Endothelial cell of umbilical vein (primary cell): ENCODE data around the gene MLLT1. TPM values are rescaled to one million over a fixed set of nuclear protein-coding genes. Genes with fewer than 3 reads are reported as not detected.

Experiments
- BruUV-seq: library from RNA; stranded (reverse); fragments of 400-500 nt; replicated peaks from 2 replicates; lab custom pipeline; 2021; lab: Mats Ljungman, UMichigan
- CTCF ChIA-PET: fragments of 300-600, 350-600 bp; sonication (Branson Sonifier 250); formaldehyde crosslinking; loops from one replicate; lab custom pipeline; 2021; ENCODE audit warnings: antibody characterized with exemption, inconsistent platforms; lab: Charles Lee
- POLR2A ChIA-PET: fragments of 300-600, 350-600 bp; sonication (Branson Sonifier 250); formaldehyde crosslinking; loops from one replicate; lab custom pipeline; 2021; ENCODE audit warnings: antibody characterized with exemption, inconsistent platforms; lab: Charles Lee
- DNase-seq: peaks from one replicate; pipeline ENCODE4 v3.0.0-alpha.2; 2011; ENCODE audit warnings: low read depth, low spot score
- FAIRE-seq: peaks from 2 replicates; lab custom pipeline; 2011; peaks lifted over from hg19 to GRCh38; lab: Jason Lieb, UNC
- H2AFZ ChIP-seq: 2 replicates; pipeline ENCODE4 v1.6.0; 2012; ENCODE audit warnings: low read depth, low read length, control low read depth, inconsistent platforms
- H3K27ac ChIP-seq: 2 replicates; pipeline ENCODE4 v1.5.1; 2011; ENCODE audit warnings: low read depth, mild to moderate bottlenecking, control low read depth, low read length, moderate library complexity; ENCODE audit not compliant: insufficient read depth
- H3K27me3 ChIP-seq, 2 experiments: 2 replicates each; pipeline versions ENCODE4 v1.6.0 to v1.6.1; 2011; ENCODE audit warnings: low read length in 2 of 2, mixed read lengths in 1 of 2; ENCODE audit not compliant: control insufficient read depth in 2 of 2, insufficient read depth in 2 of 2
- H3K36me3 ChIP-seq, 2 experiments: 2 replicates in 1 of 2; 3 replicates in 1 of 2; pipeline ENCODE4 v1.5.1; 2011; ENCODE audit warnings: low read length in 2 of 2, mild to moderate bottlenecking in 1 of 2, moderate library complexity in 1 of 2; ENCODE audit not compliant: control insufficient read depth in 2 of 2, insufficient read depth in 2 of 2; ENCODE audit errors: extremely low read depth in 1 of 2
- H3K4me1 ChIP-seq: 3 replicates; pipeline ENCODE4 v1.5.1; 2011; ENCODE audit warnings: mild to moderate bottlenecking, low read length; ENCODE audit not compliant: control insufficient read depth, insufficient read depth; ENCODE audit errors: extremely low read depth
- H3K4me2 ChIP-seq: 2 replicates; pipeline ENCODE4 v1.6.1; 2011; ENCODE audit warnings: low read length, control low read depth, mixed read lengths; ENCODE audit not compliant: insufficient read depth
- H3K4me3 ChIP-seq, 3 experiments: fragments of 200-600 bp in 1 of 3; sonication (generic), shearing (Covaris generic) in 1 of 3; replicated peaks in 1 of 3; 2 replicates each; pipeline ENCODE4 v1.5.1; 2011 to 2016; ENCODE audit warnings: control low read depth in 3 of 3, low read length in 3 of 3, mild to moderate bottlenecking in 2 of 3, inconsistent platforms in 1 of 3, low read depth in 1 of 3, moderate library complexity in 1 of 3; ENCODE audit not compliant: insufficient read depth in 1 of 3
- H3K79me2 ChIP-seq: 2 replicates; pipeline ENCODE4 v1.6.0; 2012; ENCODE audit warnings: low read length, inconsistent platforms; ENCODE audit not compliant: control insufficient read depth, insufficient read depth
- H3K9ac ChIP-seq: replicated peaks from 2 replicates; pipeline ENCODE3; 2011; ENCODE audit warnings: low read length, control low read depth; ENCODE audit not compliant: insufficient read depth; ENCODE audit errors: extremely low read depth
- H3K9me1 ChIP-seq: replicated peaks from 3 replicates; pipeline ENCODE4 v1.6.0; 2011; ENCODE audit warnings: mild to moderate bottlenecking, low read length; ENCODE audit not compliant: control insufficient read depth, insufficient read depth; ENCODE audit errors: extremely low read depth
- H3K9me3 ChIP-seq: replicated peaks from 2 replicates; pipeline ENCODE4 v1.5.1; 2012; ENCODE audit warnings: low read length, inconsistent platforms; ENCODE audit not compliant: control insufficient read depth, insufficient read depth
- H4K20me1 ChIP-seq: replicated peaks from 2 replicates; pipeline ENCODE3; 2011; ENCODE audit warnings: mild to moderate bottlenecking, low read length; ENCODE audit not compliant: control insufficient read depth, insufficient read depth; ENCODE audit errors: extremely low read depth
- CTCF ChIP-seq, 2 donors: IDR thresholded peaks; 1 replicate in 1 of 2; 2 replicates in 1 of 2; pipeline ENCODE4 v1.5.1; 2011; ENCODE audit warnings: low read length in 2 of 2, mild to moderate bottlenecking in 2 of 2, moderate library complexity in 2 of 2, control low read depth in 1 of 2, inconsistent platforms in 1 of 2, low read depth in 1 of 2; ENCODE audit not compliant: insufficient read depth in 1 of 2; ENCODE audit errors: extremely low read depth in 1 of 2
- EZH2 ChIP-seq: IDR thresholded peaks from 2 replicates; pipeline ENCODE4 v1.6.1; 2012; ENCODE audit warnings: borderline replicate concordance, low read depth, mild to moderate bottlenecking, moderate library complexity, low read length, inconsistent platforms; ENCODE audit not compliant: severe bottlenecking
- FOS ChIP-seq: IDR thresholded peaks from 2 replicates; pipeline ENCODE4 v1.6.1; 2011; ENCODE audit warnings: mild to moderate bottlenecking, low read length, moderate library complexity, borderline replicate concordance; ENCODE audit not compliant: insufficient read depth
- GATA2 ChIP-seq: IDR thresholded peaks from 2 replicates; pipeline ENCODE4 v1.7.0; 2011; ENCODE audit warnings: low read depth, mild to moderate bottlenecking, moderate library complexity, mixed read lengths, low read length; ENCODE audit not compliant: insufficient read length, insufficient read depth
- JUN ChIP-seq: IDR thresholded peaks from 2 replicates; pipeline ENCODE4 v1.6.1; 2011; ENCODE audit warnings: borderline replicate concordance, low read depth; ENCODE audit not compliant: insufficient read length, insufficient read depth
- MYC ChIP-seq: IDR thresholded peaks from one replicate; pipeline ENCODE4 v1.6.1; 2011; ENCODE audit warnings: mild to moderate bottlenecking, low read depth, low read length
- POLR2A ChIP-seq: IDR thresholded peaks from 2 replicates; pipeline ENCODE4 v1.6.1; 2012; ENCODE audit warnings: low read depth, mild to moderate bottlenecking, control low read depth, low read length
- POLR2AphosphoS5 ChIP-seq: IDR thresholded peaks from 2 replicates; pipeline ENCODE4 v1.6.1; 2012; ENCODE audit warnings: low read depth, mild to moderate bottlenecking, control low read depth, low read length, moderate library complexity; ENCODE audit not compliant: insufficient read depth
- dilution Hi-C: fragments of 300-500 bp; cut with MboI; formaldehyde crosslinking; loops from one replicate; pipeline ENCODE4 v1.15.0; 2019; ENCODE audit warnings: low sequenced_read_pairs; ENCODE audit not compliant: extremely low pct_ligation_motif_present
- intact Hi-C: fragments of 100-400 bp; cut with micrococcal nuclease; formaldehyde crosslinking; loops from one replicate; pipeline ENCODE4 v1.10.0; 2022
- polyA plus RNA-seq, 4 experiments: library from polyadenylated mRNA; depleted of rRNA in 3 of 4; stranded (reverse) in 3 of 4; unstranded in 1 of 4; fragments of >200 nt; gene quantifications; 2 replicates each; pipeline versions ENCODE4 v1.2.1 to v1.2.3, GENCODE V29; 2011 to 2012; ENCODE audit warnings: missing spikeins in 1 of 4
- total RNA-seq: library from RNA; stranded (reverse); gene quantifications from 2 replicates; pipeline ENCODE4 v1.2.3, GENCODE V29; 2021
- TF ChIP-seq, protein P1 (sequence below): IDR thresholded peaks from 2 replicates; pipeline ENCODE4 v1.6.1; 2011; ENCODE audit not compliant: insufficient read depth, insufficient read length

The MLLT1 gene
- total and polyA plus RNA-seq, 2 donors (not counting 3 experiments of a cell fraction or from before 2014, with no cell fraction given), result 43.9 to 84.8 TPM

GRCh38 chr19:6263735-6264444, 15.9 kb downstream of the MLLT1 start:
- DNase-seq, result no peak
- H3K36me3 ChIP-seq, result peaks cover 6 to 38% of the 10 kb centered on the region in 2 experiments
- H2AFZ ChIP-seq, result no peak overlapping the region
- H3K27me3 ChIP-seq, result no peaks in the 10 kb centered on the region
- H3K9me3 ChIP-seq, result no peaks in the 10 kb centered on the region
- H3K4me2 ChIP-seq, result no peak overlapping the region
- ChIA-PET CTCF (no interaction called here), POLR2A (no interaction called here)
- no peak for FAIRE-seq
- no peaks in the 10 kb centered on the region for H4K20me1 ChIP-seq
- peaks cover 55% of the 10 kb centered on the region for H3K79me2 ChIP-seq
- H3K9me1 ChIP-seq, result no peaks in the 10 kb centered on the region
- intact Hi-C loops, result no loop called here
- TF ChIP-seq, protein P1, sequence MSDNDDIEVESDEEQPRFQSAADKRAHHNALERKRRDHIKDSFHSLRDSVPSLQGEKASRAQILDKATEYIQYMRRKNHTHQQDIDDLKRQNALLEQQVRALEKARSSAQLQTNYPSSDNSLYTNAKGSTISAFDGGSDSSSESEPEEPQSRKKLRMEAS, result no peak
- TF ChIP-seq JUN (no peak), POLR2A (no peak), EZH2 (no peak), MYC (no peak), POLR2AphosphoS5 (no peak), CTCF (IDR thresholded peaks at IDR 0.05; ENCODE audit: extremely low read depth in 1 of 2, insufficient read depth in 1 of 2, low read depth in 1 of 2, low read length in 2 of 2) (no peak), FOS (no peak), GATA2 (no peak)
- no peaks in the 10 kb centered on the region for H3K4me1 ChIP-seq
- H3K4me3 ChIP-seq, result no peak overlapping the region
- H3K9ac ChIP-seq, result no peak overlapping the region
- BruUV-seq, result no TSS peak
- dilution Hi-C loops, result no loop called here
- no peak overlapping the region for H3K27ac ChIP-seq
